Psoas muscle (tissue), 8 donors: ENCODE measurements around the gene VEGFA. TPM values are rescaled to one million over a fixed set of nuclear protein-coding genes. Genes with fewer than 3 reads are reported as not detected.

Experiments
- ATAC-seq, 4 donors: fragments of 200-7000 bp; cut with Tn5 transposase; one replicate each; pipeline ENCODE4 v1.9.1; 2020; ENCODE audit warnings: moderate library complexity in 3 of 4, mild to moderate bottlenecking in 2 of 4
- DNase-seq, 2 donors: peaks; one replicate each; pipeline ENCODE4 v3.0.0-alpha.2; 2020
- H3K27ac ChIP-seq: fragments of 200-600 bp; one replicate; pipeline ENCODE4 v1.8.0; 2022
- H3K27me3 ChIP-seq, 3 donors: fragments of 200-600 bp in 1 of 3; one replicate each; pipeline versions ENCODE4 v1.6.1 to v1.8.0; 2013 to 2022; ENCODE audit warnings: low read length in 2 of 3, mild to moderate bottlenecking in 2 of 3, moderate library complexity in 1 of 3; ENCODE audit not compliant: insufficient read depth in 3 of 3
- H3K36me3 ChIP-seq, 2 donors: fragments of 200-600 bp in 1 of 2; one replicate each; pipeline versions ENCODE4 v1.6.1 to v1.8.0; 2013 to 2022; ENCODE audit warnings: low read depth in 1 of 2, mild to moderate bottlenecking in 1 of 2, moderate library complexity in 1 of 2; ENCODE audit not compliant: insufficient read depth in 1 of 2
- H3K4me1 ChIP-seq: fragments of 200-600 bp; one replicate; pipeline ENCODE4 v1.8.0; 2022
- H3K4me3 ChIP-seq: fragments of 200-600 bp; one replicate; pipeline ENCODE4 v1.8.0; 2022; ENCODE audit warnings: mild to moderate bottlenecking
- H3K9me3 ChIP-seq: fragments of 200-600 bp; one replicate; pipeline ENCODE4 v1.8.0; 2022
- WGBS, 3 donors: extraction: QIAGEN DNeasy Blood & Tissue Kit; methylation state at CpG; one replicate each; pipeline versions ENCODE4 v1.1.6 to v1.1.7; 2013; 5-methylcytosine and 5-hydroxymethylcytosine counted together
- intact Hi-C, 2 donors: fragments of 100-400 bp; cut with DNase I; formaldehyde crosslinking; loops; one replicate each; pipeline versions ENCODE4 v1.11.0 to v1.14.2; 2022
- polyA plus RNA-seq, 3 donors: library from polyadenylated mRNA; stranded (reverse); fragments of 200-250 nt; gene quantifications; one replicate each; pipeline ENCODE4 v1.2.3, GENCODE V29; 2013
- total RNA-seq, 4 donors: library from RNA; stranded (reverse); fragmentation: NEBNext Ultra II Directional in 2 of 4; extraction: Animal tissue kit (Norgen Biotek cat#: 25700) in 2 of 4; gene quantifications; one replicate each; pipeline versions ENCODE4 v1.2.1 to v1.2.4, GENCODE V29; 2021 to 2023
- TF ChIP-seq, protein P1 (sequence below): fragments of 200-600 bp; IDR thresholded peaks from one replicate; pipeline ENCODE4 v1.8.0; 2022; ENCODE audit warnings: antibody characterized with exemption
- donor health status: healthy with polysubstance abuse.
- donor health status: DM: no; HTN: no; CAD: no; lungs with moderate emphysema.
- donor health status: Bipolar disorder and iron deficiency.
- donor health status: healthy.
- donor health status: DM: yes; HTN: yes; CAD: no.
- donor health status: DM: no; HTN: no; CAD: no.
- donor health status: DM: no; HTN: no; CAD: no.
- donor health status: DM: yes; HTN: yes; CAD: no.

Gene VEGFA
- total and polyA plus RNA-seq, 7 donors = 78.1 to 345 (median 132) TPM

DNA sequence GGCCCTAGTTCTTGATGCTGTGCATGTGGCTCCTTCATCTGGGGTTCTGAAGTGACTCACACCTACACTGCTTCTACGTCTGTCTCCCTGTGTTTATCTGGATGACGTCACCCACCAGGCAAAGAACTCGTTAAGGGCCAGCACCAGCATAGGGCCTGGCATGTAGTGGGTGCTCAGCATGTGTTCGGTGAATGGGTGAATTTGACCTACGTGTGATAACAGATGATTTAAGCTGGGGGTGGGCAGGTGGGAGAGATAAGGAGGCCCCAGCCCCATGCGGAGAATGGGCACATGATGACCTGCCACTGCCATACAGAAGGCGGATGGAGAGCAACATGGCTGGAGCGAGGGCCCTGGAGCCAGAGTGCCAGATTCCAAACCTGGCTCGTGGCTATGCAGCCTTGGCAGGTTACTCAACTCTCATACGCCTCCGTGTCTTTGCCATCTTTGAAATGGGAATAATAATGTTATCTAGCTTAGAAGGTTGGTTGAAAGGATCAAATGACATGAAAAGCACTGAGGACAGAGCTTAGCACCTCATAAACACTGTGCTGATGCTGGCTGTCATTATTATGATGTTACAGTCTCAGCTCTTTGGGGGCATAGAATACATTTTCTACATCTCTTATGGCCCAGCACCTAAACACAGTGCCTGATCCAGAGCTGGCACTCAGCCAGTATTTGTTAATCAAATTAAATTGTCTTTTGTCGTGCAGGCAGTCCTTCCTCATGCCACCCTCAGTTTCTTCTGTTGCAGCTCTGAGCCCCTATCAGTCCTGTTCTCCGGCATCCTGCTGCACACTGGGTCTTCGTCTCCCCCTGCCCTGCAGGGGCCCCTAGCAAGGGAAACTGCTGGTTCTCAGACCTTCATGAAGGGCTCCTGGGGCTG lies 39.6 kb downstream of the VEGFA start:
- intact Hi-C loops = no loop called here
- H3K9me3 ChIP-seq = no peaks in the 10 kb centered on the region
- H3K36me3 ChIP-seq = no peaks in the 10 kb centered on the region
- no peak overlapping the region for H3K27ac ChIP-seq
- TF ChIP-seq, protein P1, sequence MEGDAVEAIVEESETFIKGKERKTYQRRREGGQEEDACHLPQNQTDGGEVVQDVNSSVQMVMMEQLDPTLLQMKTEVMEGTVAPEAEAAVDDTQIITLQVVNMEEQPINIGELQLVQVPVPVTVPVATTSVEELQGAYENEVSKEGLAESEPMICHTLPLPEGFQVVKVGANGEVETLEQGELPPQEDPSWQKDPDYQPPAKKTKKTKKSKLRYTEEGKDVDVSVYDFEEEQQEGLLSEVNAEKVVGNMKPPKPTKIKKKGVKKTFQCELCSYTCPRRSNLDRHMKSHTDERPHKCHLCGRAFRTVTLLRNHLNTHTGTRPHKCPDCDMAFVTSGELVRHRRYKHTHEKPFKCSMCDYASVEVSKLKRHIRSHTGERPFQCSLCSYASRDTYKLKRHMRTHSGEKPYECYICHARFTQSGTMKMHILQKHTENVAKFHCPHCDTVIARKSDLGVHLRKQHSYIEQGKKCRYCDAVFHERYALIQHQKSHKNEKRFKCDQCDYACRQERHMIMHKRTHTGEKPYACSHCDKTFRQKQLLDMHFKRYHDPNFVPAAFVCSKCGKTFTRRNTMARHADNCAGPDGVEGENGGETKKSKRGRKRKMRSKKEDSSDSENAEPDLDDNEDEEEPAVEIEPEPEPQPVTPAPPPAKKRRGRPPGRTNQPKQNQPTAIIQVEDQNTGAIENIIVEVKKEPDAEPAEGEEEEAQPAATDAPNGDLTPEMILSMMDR = no peak
- H3K4me3 ChIP-seq = no peak overlapping the region
- ATAC-seq (no peak), DNase-seq (no peak)
- peaks cover 40% of the 10 kb centered on the region for H3K4me1 ChIP-seq
- WGBS, 3 donors = 66 to 83% (median 66%) methylated on average over 14 of the region's 14 CpGs
- H3K27me3 ChIP-seq = no peaks in the 10 kb centered on the region

DNA sequence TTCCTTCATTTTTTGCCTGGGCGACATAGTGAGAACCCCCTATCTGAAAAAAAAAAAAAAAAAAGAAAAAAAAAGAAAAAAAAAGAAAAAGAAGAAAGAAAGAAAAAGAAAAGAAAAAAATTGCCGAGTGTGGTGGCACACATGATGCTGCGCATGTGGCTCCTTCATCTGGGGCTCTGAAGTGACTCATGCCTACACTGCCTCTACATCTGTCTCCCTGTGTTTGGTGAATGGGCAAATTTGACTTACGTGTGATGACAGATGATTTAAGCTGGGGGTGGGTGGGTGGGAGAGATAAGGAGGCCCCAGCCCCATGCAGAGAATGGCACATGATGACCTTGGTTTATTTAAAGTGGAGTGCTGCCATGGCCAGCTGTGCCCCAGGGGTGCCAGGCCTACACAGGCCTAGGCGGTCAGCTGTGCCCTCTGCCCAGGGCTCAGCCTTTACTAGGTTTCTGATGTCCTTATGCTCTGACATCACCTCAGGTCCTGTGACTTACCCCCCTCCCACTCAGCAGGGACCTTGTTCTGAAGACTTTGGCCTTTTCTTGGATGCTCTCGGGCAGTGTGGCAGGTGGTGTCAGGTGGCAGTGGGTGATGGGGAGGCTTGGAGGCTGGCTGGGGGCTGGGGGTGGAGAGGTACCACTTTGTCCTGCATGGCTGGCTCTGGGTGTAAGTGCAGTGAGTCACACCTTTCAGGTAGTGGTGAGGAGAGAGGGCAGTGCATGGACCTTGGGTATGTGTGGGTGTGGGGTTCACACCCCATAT lies 41.1 kb downstream of the VEGFA start:
- Histone ChIP-seq H3K36me3 (no peaks in the 10 kb centered on the region), H3K4me3 (no peak overlapping the region), H3K9me3 (no peaks in the 10 kb centered on the region), H3K27me3 (no peaks in the 10 kb centered on the region), H3K27ac (no peak overlapping the region), H3K4me1 (peaks cover 35% of the 10 kb centered on the region)
- intact Hi-C loops = no loop called here
- TF ChIP-seq, protein P1 = no peak
- 93 to 97% (median 94%) methylated on average over 6 of the region's 6 CpGs for WGBS, 3 donors
- ATAC-seq = no peak
- no peak for DNase-seq

GRCh38 chr6:43811733-43812099 lies 41.7 kb downstream of the VEGFA start:
- no peak for ATAC-seq
- H3K4me1 ChIP-seq = peaks cover 30% of the 10 kb centered on the region
- no peaks in the 10 kb centered on the region for H3K27me3 ChIP-seq
- no peak overlapping the region for H3K27ac ChIP-seq
- H3K9me3 ChIP-seq = no peaks in the 10 kb centered on the region
- no peak for DNase-seq
- no peak overlapping the region for H3K4me3 ChIP-seq
- TF ChIP-seq, protein P1 = no peak
- H3K36me3 ChIP-seq = no peaks in the 10 kb centered on the region
- WGBS, 3 donors = 93 to 99% (median 94%) methylated on average over 2 of the region's 2 CpGs
- intact Hi-C loops = no loop called here

DNA sequence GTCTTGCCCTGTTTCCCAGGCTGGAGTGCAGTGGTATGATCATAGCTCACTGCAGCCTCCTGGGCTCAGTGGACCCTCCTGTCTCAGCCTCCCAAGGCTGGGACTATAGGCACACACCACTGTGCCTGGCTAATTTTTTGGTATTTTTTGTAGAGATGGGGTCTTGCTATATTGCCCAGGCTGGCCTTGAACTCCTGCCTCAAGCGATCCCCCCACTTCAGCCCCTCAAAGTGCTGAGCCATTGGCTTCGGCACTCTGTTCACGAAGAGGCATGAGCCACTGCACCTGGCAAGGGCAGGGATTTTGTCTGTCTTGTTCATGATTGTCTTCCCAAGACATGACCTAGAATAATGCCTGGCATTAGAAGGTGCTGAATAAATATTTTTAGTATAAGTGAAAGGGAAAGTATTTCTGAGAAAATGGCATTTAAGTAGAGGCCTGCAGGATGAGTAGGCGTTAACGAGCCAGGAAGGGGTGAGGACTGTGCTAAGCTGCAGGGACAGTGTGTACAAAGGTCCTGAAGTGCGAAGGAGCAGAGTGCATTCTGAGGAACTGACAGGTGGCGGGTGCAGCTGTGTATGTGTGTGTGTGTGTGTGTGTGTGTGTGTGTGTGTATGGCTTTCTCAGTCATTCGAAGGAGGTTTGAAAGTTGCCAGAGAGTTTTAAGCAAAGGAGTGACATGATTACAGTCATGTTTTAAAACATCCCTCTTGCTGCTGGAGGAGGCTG lies 43.0 kb downstream of the VEGFA start:
- peak; percentile 46 to 76 (median 70) for ATAC-seq
- WGBS, 3 donors = 49 to 63% (median 51%) methylated on average over 8 of the region's 8 CpGs
- Histone ChIP-seq H3K4me3 (no peak overlapping the region), H3K36me3 (no peaks in the 10 kb centered on the region), H3K27me3 (no peaks in the 10 kb centered on the region), H3K27ac (no peak overlapping the region), H3K4me1 (peaks cover 21% of the 10 kb centered on the region), H3K9me3 (no peaks in the 10 kb centered on the region)
- DNase-seq = no peak
- intact Hi-C loops = no loop called here
- TF ChIP-seq, protein P1 = no peak
